ENCODE results near the gene RPLP1.

GRCh38 chr15:69486481-69487110, 34.0 kb downstream of the RPLP1 start:
- TF ChIP-seq CTCF (conservative IDR thresholded peaks at IDR 0.05 in 1 of 2, IDR thresholded peaks at IDR 0.05 in 1 of 2; ENCODE audit: low read depth in 1 of 2, low read length in 2 of 2) (no peak), EZH2 (IDR thresholded peaks at IDR 0.05; ENCODE audit: low read length, missing control alignments) (no peak)
